NCI-H2107 (cell line): ENCODE results near the gene RGSL1.
A peak's percentile ranks its signal among the peaks of the same experiment; 100 is the strongest.

Experiments
- DNase-seq: peaks from one replicate; lab custom pipeline; 2025; lab: John Stamatoyannopoulos, UW

The RGSL1 gene

GRCh38 chr1:182450087-182450486, at the start of gene RGSL1:
Gene RGSL1, plus strand, starts transcription at chr1:182450146. Its CDS starts 20 bp downstream, at chr1:182450166.
- DNase-seq = no peak

- DNase-seq = no peak
Measured at GRCh38 chr1:182400567-182400966, 49.4 kb upstream of the RGSL1 start, which contains the start of gene TEDDM1. Gene TEDDM1, minus strand, starts transcription at chr1:182400667. Its CDS starts 182 bp downstream, at chr1:182400485.

GRCh38 chr1:182404781-182405180, 45.2 kb upstream of the RGSL1 start:
- no peak for DNase-seq

GRCh38 chr1:182405578-182405977, 44.4 kb upstream of the RGSL1 start:
- no peak for DNase-seq

- DNase-seq = no peak
Measured at GRCh38 chr1:182406012-182406411, 43.9 kb upstream of the RGSL1 start.

- no peak for DNase-seq
Measured at GRCh38 chr1:182407724-182408123, 42.2 kb upstream of the RGSL1 start.

GRCh38 chr1:182408435-182409075, 41.4 kb upstream of the RGSL1 start:
- no peak for DNase-seq

GRCh38 chr1:182410138-182410537, 39.8 kb upstream of the RGSL1 start:
- no peak for DNase-seq

GRCh38 chr1:182410620-182411273, 39.2 kb upstream of the RGSL1 start:
- DNase-seq = no peak

GRCh38 chr1:182413486-182413885, 36.5 kb upstream of the RGSL1 start:
- no peak for DNase-seq

- DNase-seq = no peak
Measured at GRCh38 chr1:182413969-182414368, 36.0 kb upstream of the RGSL1 start.

GRCh38 chr1:182415789-182416188, 34.2 kb upstream of the RGSL1 start:
- DNase-seq = no peak

GRCh38 chr1:182426442-182427430, 23.2 kb upstream of the RGSL1 start:
- DNase-seq = no peak

- no peak for DNase-seq
Measured at GRCh38 chr1:182428043-182428442, 21.9 kb upstream of the RGSL1 start.

GRCh38 chr1:182430263-182431068, 19.5 kb upstream of the RGSL1 start:
- peak; percentile 11 for DNase-seq

GRCh38 chr1:182431278-182431677, 18.7 kb upstream of the RGSL1 start:
- no peak for DNase-seq

- DNase-seq = no peak
Measured at GRCh38 chr1:182433580-182433979, 16.4 kb upstream of the RGSL1 start.

- no peak for DNase-seq
Measured at GRCh38 chr1:182438326-182438725, 11.6 kb upstream of the RGSL1 start.

GRCh38 chr1:182441719-182442118, 8.2 kb upstream of the RGSL1 start:
- DNase-seq = no peak

- no peak for DNase-seq
Measured at GRCh38 chr1:182442333-182442732, 7.6 kb upstream of the RGSL1 start.

- DNase-seq = no peak
Measured at GRCh38 chr1:182444497-182444896, 5.4 kb upstream of the RGSL1 start.
